CD14-positive monocyte (primary cell): ENCODE data around the gene DGCR6L. TPM values are rescaled to one million over a fixed set of nuclear protein-coding genes. Genes with fewer than 3 reads are reported as not detected.
A peak's percentile ranks its signal among the peaks of the same experiment; 100 is the strongest.
"Not testable (repeated sequence)": the region's sequence is repeated elsewhere in the genome, so short reads cannot be mapped to it uniquely, and the experiment has no call there.

Experiments
- DNase-seq, 3 donors: peaks; one replicate each; pipeline ENCODE4 v3.0.0-alpha.2; 2011 to 2022
- H2AFZ ChIP-seq: 2 replicates; pipeline ENCODE4 v1.6.0; 2012; ENCODE audit warnings: mild to moderate bottlenecking, low read depth, low read length, inconsistent platforms; ENCODE audit not compliant: insufficient read depth, poor library complexity, severe bottlenecking
- H3K27ac ChIP-seq, 2 donors: 1 replicate in 1 of 2; 2 replicates in 1 of 2; pipeline ENCODE4 v1.5.1; 2012 to 2013; ENCODE audit warnings: low read length in 2 of 2, control low read depth in 1 of 2, inconsistent platforms in 1 of 2, low read depth in 1 of 2, mild to moderate bottlenecking in 1 of 2
- H3K27me3 ChIP-seq, 2 donors: one replicate each; pipeline versions ENCODE4 v1.6.0 to v1.6.1; 2011 to 2013; ENCODE audit warnings: low read length in 2 of 2; ENCODE audit not compliant: control insufficient read depth in 2 of 2, insufficient read depth in 2 of 2
- H3K36me3 ChIP-seq, 2 donors: replicated peaks in 1 of 2; 1 replicate in 1 of 2; 2 replicates in 1 of 2; pipeline versions ENCODE4 v1.5.1 to v1.6.1; 2012 to 2013; ENCODE audit warnings: low read length in 2 of 2, control low read depth in 1 of 2, inconsistent platforms in 1 of 2, mild to moderate bottlenecking in 1 of 2; ENCODE audit not compliant: insufficient read depth in 2 of 2, control insufficient read depth in 1 of 2
- H3K4me1 ChIP-seq, 2 donors: 1 replicate in 1 of 2; 2 replicates in 1 of 2; pipeline versions ENCODE4 v1.5.1 to v1.6.1; 2012 to 2013; ENCODE audit warnings: low read length in 2 of 2, control low read depth in 1 of 2, inconsistent platforms in 1 of 2, mild to moderate bottlenecking in 1 of 2, moderate library complexity in 1 of 2; ENCODE audit not compliant: insufficient read depth in 2 of 2, control insufficient read depth in 1 of 2
- H3K4me2 ChIP-seq: replicated peaks from 2 replicates; pipeline ENCODE3; 2012; ENCODE audit warnings: low read length, moderate library complexity, mild to moderate bottlenecking; ENCODE audit not compliant: poor library complexity, severe bottlenecking; ENCODE audit errors: extremely low read depth
- H3K4me3 ChIP-seq, 3 experiments: fragments of 200-600 bp in 1 of 3; sonication (generic) in 1 of 3; replicated peaks in 1 of 3; 1 replicate in 2 of 3; 2 replicates in 1 of 3; pipeline ENCODE4 v1.5.1; 2011 to 2013; ENCODE audit warnings: low read length in 3 of 3, mild to moderate bottlenecking in 3 of 3, control low read depth in 2 of 3, low read depth in 2 of 3, inconsistent platforms in 1 of 3, moderate library complexity in 1 of 3
- H3K79me2 ChIP-seq: 2 replicates; pipeline ENCODE4 v1.6.0; 2012; ENCODE audit warnings: mild to moderate bottlenecking, control low read depth, inconsistent platforms, low read length, moderate library complexity; ENCODE audit not compliant: insufficient read depth
- H3K9ac ChIP-seq: 2 replicates; pipeline ENCODE4 v1.6.0; 2017; ENCODE audit warnings: low read length, mild to moderate bottlenecking; ENCODE audit not compliant: insufficient read depth, poor library complexity, severe bottlenecking
- H3K9me3 ChIP-seq, 2 donors: replicated peaks in 1 of 2; 1 replicate in 1 of 2; 2 replicates in 1 of 2; pipeline versions ENCODE4 v1.5.1 to v1.6.1; 2012 to 2013; ENCODE audit warnings: low read length in 2 of 2, control low read depth in 1 of 2; ENCODE audit not compliant: control insufficient read depth in 1 of 2, insufficient read depth in 1 of 2
- H4K20me1 ChIP-seq: 2 replicates; pipeline ENCODE4 v1.6.0; 2012; ENCODE audit warnings: mild to moderate bottlenecking, low read length, control low read depth, moderate library complexity; ENCODE audit not compliant: insufficient read depth
- H3K27ac Mint-ChIP-seq, 7 donors: one replicate each; pipeline ENCODE4 v1.8.0; 2020; ENCODE audit warnings: mild to moderate bottlenecking in 7 of 7, mixed read lengths in 7 of 7, moderate library complexity in 6 of 7, inconsistent platforms in 2 of 7
- H3K27me3 Mint-ChIP-seq, 3 donors: one replicate each; pipeline ENCODE4 v1.8.0; 2021 to 2022; ENCODE audit warnings: low read depth in 3 of 3, mild to moderate bottlenecking in 3 of 3, mixed read lengths in 3 of 3, moderate library complexity in 3 of 3, inconsistent platforms in 1 of 3
- H3K36me3 Mint-ChIP-seq, 2 donors: one replicate each; pipeline ENCODE4 v1.8.0; 2020; ENCODE audit warnings: mixed read lengths in 2 of 2, inconsistent platforms in 1 of 2, mild to moderate bottlenecking in 1 of 2
- H3K4me1 Mint-ChIP-seq: one replicate; pipeline ENCODE4 v1.8.0; 2020; ENCODE audit warnings: mild to moderate bottlenecking, mixed read lengths
- H3K4me3 Mint-ChIP-seq, 2 donors: one replicate each; pipeline ENCODE4 v1.8.0; 2020; ENCODE audit warnings: mild to moderate bottlenecking in 2 of 2, mixed read lengths in 2 of 2, moderate library complexity in 1 of 2
- H3K9me3 Mint-ChIP-seq, 7 donors: one replicate each; pipeline ENCODE4 v1.8.0; 2020 to 2022; ENCODE audit warnings: mixed read lengths in 7 of 7, mild to moderate bottlenecking in 6 of 7, moderate library complexity in 6 of 7, inconsistent platforms in 2 of 7
- CTCF ChIP-seq: fragments of 200-600 bp; IDR thresholded peaks from one replicate; pipeline ENCODE4 v1.8.0; 2022; ENCODE audit warnings: antibody characterized with exemption, mild to moderate bottlenecking
- WGBS: methylation state at CpG from one replicate; pipeline ENCODE4 v1.1.5; 2013; ENCODE audit warnings: missing lambda C conversion rate; ENCODE audit not compliant: insufficient coverage; 5-methylcytosine and 5-hydroxymethylcytosine counted together
- intact Hi-C, 2 donors: fragments of 100-400 bp; cut with micrococcal nuclease; formaldehyde crosslinking; loops; one replicate each; pipeline versions ENCODE4 v1.15.0 to v1.15.1; 2023
- polyA plus RNA-seq, 3 donors: library from polyadenylated mRNA; depleted of rRNA in 1 of 3; unstranded in 2 of 3; stranded (reverse) in 1 of 3; fragments of 300-500 nt in 2 of 3; fragments of >200 nt in 1 of 3; fragmentation: Illumina TruSeq in 2 of 3; gene quantifications; 1 replicate in 2 of 3; 2 replicates in 1 of 3; pipeline ENCODE4 v1.2.3, GENCODE V29; 2012 to 2021

DGCR6L gene
- polyA plus RNA-seq, 3 donors: 33.0 to 62.8 (median 56.3) TPM

GRCh38 chr22:20325996-20326395 is 6.1 kb upstream of the DGCR6L start:
- 83% methylated on average over 1 of the region's 1 CpG for WGBS
- intact Hi-C loops, H3K27ac ChIP-seq, H3K4me3 Mint-ChIP-seq, H4K20me1 ChIP-seq, H3K79me2 ChIP-seq, H3K27ac Mint-ChIP-seq, H3K36me3 Mint-ChIP-seq, DNase-seq, H3K9ac ChIP-seq, H2AFZ ChIP-seq, H3K4me1 ChIP-seq, H3K4me3 ChIP-seq, H3K27me3 ChIP-seq, H3K9me3 Mint-ChIP-seq, H3K4me2 ChIP-seq, H3K36me3 ChIP-seq, H3K9me3 ChIP-seq: not testable (repeated sequence)
- H3K27me3 Mint-ChIP-seq: peaks cover 3 to 14% (median 6%) of the 10 kb centered on the region in 3 donors
- H3K4me1 Mint-ChIP-seq: peaks cover 15% of the 10 kb centered on the region

DNA sequence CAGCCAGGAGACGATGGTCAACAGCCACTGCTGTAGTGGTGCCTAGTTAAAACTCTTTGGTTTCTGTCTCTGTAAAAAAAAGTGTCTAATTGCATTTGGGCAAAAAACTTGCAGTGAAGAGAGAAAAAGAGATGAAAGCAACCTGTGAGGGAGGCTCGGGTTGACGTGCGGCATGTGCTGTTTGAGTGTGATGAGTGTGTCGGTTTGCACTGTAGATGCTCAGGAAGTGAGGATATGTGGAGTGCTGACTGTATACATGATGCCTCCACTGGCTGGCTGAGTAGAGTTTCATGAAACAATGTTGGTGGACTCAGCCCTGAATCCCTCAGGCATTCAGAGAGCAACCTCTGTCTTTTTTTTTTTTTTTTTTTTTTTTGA is 4.3 kb upstream of the DGCR6L start:
- 98% methylated on average over 4 of the region's 5 CpGs for WGBS
- H3K4me2 ChIP-seq: no peak overlapping the region
- peaks cover 16% of the 10 kb centered on the region for H3K79me2 ChIP-seq
- no peak overlapping the region for H3K27ac ChIP-seq
- no peak for TF ChIP-seq CTCF
- intact Hi-C loops: no loop called here
- Mint-ChIP-seq H3K36me3 (no peaks in the 10 kb centered on the region), H3K4me3 (no peak overlapping the region), H3K27me3 (peaks cover 3 to 14% (median 6%) of the 10 kb centered on the region in 3 donors), H3K27ac (no peak overlapping the region), H3K9me3 (peaks cover 0 to 3% (median 0%) of the 10 kb centered on the region in 7 donors), H3K4me1 (peaks cover 25% of the 10 kb centered on the region)
- DNase-seq: peak in 1 of 3 donors; percentile 0
- no peaks in the 10 kb centered on the region for H3K27me3 ChIP-seq
- H3K9me3 ChIP-seq: no peaks in the 10 kb centered on the region
- H4K20me1 ChIP-seq: no peaks in the 10 kb centered on the region
- no peak overlapping the region for H2AFZ ChIP-seq
- no peak overlapping the region for H3K4me3 ChIP-seq
- no peaks in the 10 kb centered on the region for H3K36me3 ChIP-seq
- H3K9ac ChIP-seq: no peak overlapping the region
- H3K4me1 ChIP-seq: peaks cover 13 to 15% of the 10 kb centered on the region in 2 donors

GRCh38 chr22:20321552-20322211 is 1.8 kb upstream of the DGCR6L start:
- H3K36me3 ChIP-seq, H3K4me3 ChIP-seq, H3K27ac Mint-ChIP-seq, H3K4me2 ChIP-seq, H4K20me1 ChIP-seq, H3K9me3 ChIP-seq, H3K4me3 Mint-ChIP-seq, H3K27me3 ChIP-seq, H3K27ac ChIP-seq, H3K27me3 Mint-ChIP-seq, H3K9me3 Mint-ChIP-seq, H2AFZ ChIP-seq, H3K36me3 Mint-ChIP-seq, H3K9ac ChIP-seq, intact Hi-C loops: not testable (repeated sequence)
- 100% methylated on average over 2 of the region's 7 CpGs for WGBS
- Histone ChIP-seq H3K4me1 (peaks cover 27 to 33% of the 10 kb centered on the region in 2 donors), H3K79me2 (peaks cover 28% of the 10 kb centered on the region)
- H3K4me1 Mint-ChIP-seq: peaks cover 39% of the 10 kb centered on the region
- DNase-seq: peak in 1 of 3 donors; percentile 0
